Kidney (tissue), 14 donors: ENCODE data around the gene OLFML2B. TPM values are rescaled to one million over a fixed set of nuclear protein-coding genes. Genes with fewer than 3 reads are reported as not detected.

Source experiments
- DNase-seq, 5 donors: peaks; one replicate each; pipeline ENCODE4 v3.0.0-alpha.2; 2013 to 2020
- FAIRE-seq: peaks from 2 replicates; lab custom pipeline; 2012; peaks lifted over from hg19 to GRCh38; lab: Jason Lieb, UNC
- H3K27ac ChIP-seq, 2 donors: one replicate each; pipeline ENCODE4 v1.7.0; 2013; ENCODE audit warnings: low read depth in 2 of 2, low read length in 2 of 2, inconsistent platforms in 1 of 2
- H3K27me3 ChIP-seq: one replicate; pipeline ENCODE4 v1.7.1; 2013; ENCODE audit warnings: low read length, inconsistent platforms; ENCODE audit not compliant: control insufficient read depth, insufficient read depth
- H3K36me3 ChIP-seq, 3 donors: one replicate each; pipeline versions ENCODE4 v1.7.0 to v1.7.1; 2013; ENCODE audit warnings: low read length in 3 of 3, control low read depth in 1 of 3, inconsistent platforms in 1 of 3; ENCODE audit not compliant: insufficient read depth in 3 of 3, control insufficient read depth in 2 of 3
- H3K4me1 ChIP-seq, 3 donors: one replicate each; pipeline versions ENCODE4 v1.7.0 to v1.7.1; 2013; ENCODE audit warnings: low read length in 3 of 3, inconsistent platforms in 1 of 3, low read depth in 1 of 3; ENCODE audit not compliant: control insufficient read depth in 2 of 3, insufficient read depth in 2 of 3
- H3K4me3 ChIP-seq, 3 donors: one replicate each; pipeline versions ENCODE4 v1.7.0 to v1.8.1; 2013; ENCODE audit warnings: low read length in 3 of 3, control low read depth in 1 of 3, inconsistent platforms in 1 of 3
- H3K9ac ChIP-seq, 3 donors: one replicate each; pipeline versions ENCODE4 v1.7.0 to v1.7.1; 2013; ENCODE audit warnings: low read length in 3 of 3, control low read depth in 1 of 3, inconsistent platforms in 1 of 3
- H3K9me3 ChIP-seq, 3 donors: one replicate each; pipeline versions ENCODE4 v1.7.0 to v1.7.1; 2013; ENCODE audit warnings: low read length in 3 of 3, control low read depth in 1 of 3, inconsistent platforms in 1 of 3; ENCODE audit not compliant: control insufficient read depth in 2 of 3, insufficient read depth in 1 of 3
- CTCF ChIP-seq: IDR thresholded peaks from 3 replicates; pipeline ENCODE4 v1.5.1; 2012; ENCODE audit warnings: mild to moderate bottlenecking, moderate library complexity, borderline replicate concordance; ENCODE audit not compliant: insufficient read depth; ENCODE audit errors: extremely low read depth
- intact Hi-C: fragments of 100-400 bp; cut with DNase I; formaldehyde crosslinking; loops from one replicate; pipeline ENCODE4 v1.11.1; 2022
- polyA plus RNA-seq: library from polyadenylated mRNA; stranded (reverse); fragments of 350-450 nt; fragmentation: Illumina TruSeq; extraction: RNeasy Lipid Tissue Mini Kit (QIAGEN cat#74804); gene quantifications from one replicate; pipeline ENCODE4 v1.2.3, GENCODE V29; 2014; ENCODE audit warnings: low read depth, low replicate concordance; ENCODE audit not compliant: insufficient read depth
- total RNA-seq: library from RNA; stranded (reverse); fragmentation: NEBNext Ultra II Directional; extraction: Animal tissue kit (Norgen Biotek cat#: 25700); gene quantifications from one replicate; pipeline ENCODE4 v1.2.1, GENCODE V29; 2021
- donor health status: control.
- donor health status: control.
- donor health status: control.
- donor health status: control.
- donor health status: control.
- donor health status: DM: yes; HTN: yes; CAD: no.
- donor health status: Normal renal cell carcinoma (clear cell type).

The OLFML2B gene
- total and polyA plus RNA-seq, 2 donors from 2014 or later, result 2.9 to 6.7 TPM

GRCh38 chr1:162060314-162060713 lies 36.6 kb upstream of the OLFML2B start:
- H3K27me3 ChIP-seq, result no peaks in the 10 kb centered on the region
- no peak overlapping the region for H3K4me3 ChIP-seq
- no peak for FAIRE-seq
- H3K9ac ChIP-seq, result no peak overlapping the region
- H3K36me3 ChIP-seq, result no peaks in the 10 kb centered on the region
- TF ChIP-seq CTCF, result no peak
- DNase-seq, result no peak
- H3K27ac ChIP-seq, result no peak overlapping the region
- H3K4me1 ChIP-seq, result peaks cover 0 to 2% (median 0%) of the 10 kb centered on the region in 3 donors
- intact Hi-C loops, result no loop called here
- H3K9me3 ChIP-seq, result no peaks in the 10 kb centered on the region

GRCh38 chr1:162059721-162060120 lies 36.1 kb upstream of the OLFML2B start:
- TF ChIP-seq CTCF, result no peak
- no peak overlapping the region for H3K4me3 ChIP-seq
- H3K27ac ChIP-seq, result no peak overlapping the region
- no peak overlapping the region for H3K9ac ChIP-seq
- H3K4me1 ChIP-seq, result peaks cover 0 to 2% (median 0%) of the 10 kb centered on the region in 3 donors
- intact Hi-C loops, result loop anchor here (10.0 kb wide), 1 partner anchor 315 kb away; the partner anchor contains the start of gene SPATA46
- H3K9me3 ChIP-seq, result no peaks in the 10 kb centered on the region
- no peak for FAIRE-seq
- DNase-seq, result no peak
- no peaks in the 10 kb centered on the region for H3K36me3 ChIP-seq
- no peaks in the 10 kb centered on the region for H3K27me3 ChIP-seq

GRCh38 chr1:162056579-162056978 lies 32.9 kb upstream of the OLFML2B start:
- H3K4me1 ChIP-seq, result no peaks in the 10 kb centered on the region
- no peak overlapping the region for H3K4me3 ChIP-seq
- H3K9ac ChIP-seq, result no peak overlapping the region
- H3K36me3 ChIP-seq, result no peaks in the 10 kb centered on the region
- intact Hi-C loops, result loop anchor here (10.0 kb wide), 1 partner anchor 318 kb away; the partner anchor contains the start of gene SPATA46
- FAIRE-seq (no peak), DNase-seq (no peak)
- H3K27me3 ChIP-seq, result no peaks in the 10 kb centered on the region
- H3K9me3 ChIP-seq, result no peaks in the 10 kb centered on the region
- no peak overlapping the region for H3K27ac ChIP-seq
- TF ChIP-seq CTCF, result no peak

- H3K4me1 ChIP-seq, result no peaks in the 10 kb centered on the region
- H3K36me3 ChIP-seq, result no peaks in the 10 kb centered on the region
- FAIRE-seq (no peak), DNase-seq (peak in 4 of 5 donors; percentile 77 to 87 (median 80))
- H3K4me3 ChIP-seq, result no peak overlapping the region
- TF ChIP-seq CTCF, result peak; percentile 92
- no peaks in the 10 kb centered on the region for H3K27me3 ChIP-seq
- intact Hi-C loops, result loop anchor here (10.0 kb wide), 1 partner anchor 319 kb away; the partner anchor contains the start of gene SPATA46
- H3K9me3 ChIP-seq, result no peaks in the 10 kb centered on the region
- no peak overlapping the region for H3K9ac ChIP-seq
- no peak overlapping the region for H3K27ac ChIP-seq
Observed at GRCh38 chr1:162056043-162056442, 32.4 kb upstream of the OLFML2B start.
